GM21786 (cell line): ENCODE data around the gene FAM228B.
"Not testable (repeated sequence)": the region's sequence is repeated elsewhere in the genome, so short reads cannot be mapped to it uniquely, and the experiment has no call there.

Source experiments
- ATAC-seq: cut with Tn5 transposase; IDR thresholded peaks from one replicate; pipeline ENCODE4 v1.9.1; 2021; ENCODE audit not compliant: unreplicated experiment

FAM228B gene

GRCh38 chr2:24123195-24123921, at the start of gene FAM228B, which contains the start of gene PFN4:
Gene FAM228B, plus strand, starts transcription at chr2:24123469. Its CDS starts 893 bp downstream, at chr2:24124362.
Gene PFN4, minus strand, starts transcription at chr2:24123334. Its CDS starts 799 bp downstream, at chr2:24122535.
- peak; percentile 90 for ATAC-seq

- no peak for ATAC-seq
Measured at GRCh38 chr2:24073816-24074215, 49.5 kb upstream of the FAM228B start.

DNA sequence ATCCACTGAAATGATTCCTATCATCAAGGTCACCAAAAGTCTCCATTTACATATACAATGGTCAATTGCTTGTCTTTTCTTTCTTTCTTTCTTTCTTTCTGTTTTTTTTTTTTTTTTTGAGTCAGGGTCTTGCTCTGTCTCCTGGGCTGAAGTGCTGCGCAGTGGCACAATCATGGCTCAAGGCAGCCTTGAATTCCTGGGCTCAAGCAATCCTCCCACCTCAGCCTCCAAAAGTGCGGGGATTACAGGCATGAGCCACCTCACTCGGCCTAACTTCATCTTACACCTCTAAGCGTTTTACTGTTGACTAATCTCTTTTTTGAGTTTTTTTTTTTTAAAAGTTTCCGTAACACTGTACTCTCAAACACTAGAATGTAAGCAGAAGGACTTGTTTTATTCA, 48.0 kb upstream of the FAM228B start:
- ATAC-seq: no peak

DNA sequence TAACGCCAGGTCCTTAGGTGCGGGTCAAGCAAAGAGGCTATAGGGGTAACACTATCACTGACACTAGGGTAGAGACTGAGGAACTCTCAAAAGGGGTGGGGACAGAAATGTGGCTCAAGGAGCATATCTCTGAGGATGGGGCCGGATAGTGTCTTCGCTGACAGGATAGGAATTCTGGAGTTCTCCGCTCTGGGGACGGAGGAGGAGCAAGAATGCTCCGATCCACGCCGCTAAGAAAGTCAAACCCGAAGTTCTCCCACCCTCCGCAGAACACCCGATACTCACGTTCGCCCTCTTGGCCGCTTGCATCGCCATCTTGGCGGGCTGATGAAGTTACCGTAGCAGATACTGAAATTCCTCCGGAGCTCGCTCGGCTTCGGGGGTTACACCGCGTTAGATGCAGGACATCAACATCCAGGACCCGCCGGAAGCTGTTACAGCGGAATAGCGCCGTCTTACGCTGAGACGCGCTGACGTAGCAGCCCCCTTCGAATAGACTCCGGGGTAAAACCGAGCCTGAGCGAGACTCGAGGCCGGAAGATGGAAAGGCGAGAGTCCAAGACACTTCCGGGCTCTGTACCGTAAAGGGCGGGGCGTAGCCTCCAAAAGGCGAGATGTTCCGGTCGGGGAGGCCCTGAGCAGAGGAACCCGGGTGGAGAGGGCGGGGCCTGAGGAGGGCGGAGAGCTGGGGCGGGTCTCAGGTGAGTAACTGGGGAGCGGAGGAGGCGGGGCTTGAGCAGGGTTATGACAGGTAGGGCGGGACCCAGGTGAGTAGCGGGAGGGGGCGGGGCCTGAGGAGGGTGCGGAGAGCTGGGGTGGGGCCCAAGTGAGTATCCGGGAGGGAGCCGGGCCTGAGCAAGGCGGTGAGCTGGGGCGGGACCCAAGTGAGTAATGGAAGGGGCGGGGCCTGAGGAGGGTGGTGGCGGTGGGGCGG, 47.1 kb upstream of the FAM228B start, which contains the start of gene SF3B6:
Gene SF3B6 (minus strand): TSS at position 412 of the 934 bp plus-strand sequence. CDS start 97 bp downstream, at position 315.
- peak; percentile 96 for ATAC-seq

GRCh38 chr2:24076849-24077534, 46.3 kb upstream of the FAM228B start:
- ATAC-seq: peak; percentile 1

- ATAC-seq: no peak
Measured at GRCh38 chr2:24077535-24077877, 45.8 kb upstream of the FAM228B start.

GRCh38 chr2:24077879-24078278, 45.4 kb upstream of the FAM228B start:
- ATAC-seq: no peak

DNA sequence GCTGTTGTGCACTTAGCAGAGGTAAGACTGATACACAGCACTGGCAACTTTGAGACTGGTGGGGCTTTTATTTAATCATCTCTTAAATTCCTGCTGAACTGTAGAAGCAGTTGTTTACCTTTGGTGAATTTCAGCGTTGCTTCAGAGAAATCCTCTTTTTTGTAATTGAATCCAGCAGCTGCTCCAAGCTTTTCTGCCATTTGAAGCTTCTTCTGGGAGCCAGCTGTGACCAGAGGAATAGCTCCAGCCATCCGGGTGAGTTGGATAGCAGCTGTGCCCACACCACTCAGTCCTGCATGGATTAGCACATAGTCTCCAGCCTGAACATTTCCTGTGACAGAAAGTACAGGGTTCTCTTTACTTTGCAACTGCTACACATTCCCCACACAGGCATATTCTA, 42.6 kb upstream of the FAM228B start:
- no peak for ATAC-seq

- no peak for ATAC-seq
Measured at GRCh38 chr2:24082787-24083566, 40.3 kb upstream of the FAM228B start.

DNA sequence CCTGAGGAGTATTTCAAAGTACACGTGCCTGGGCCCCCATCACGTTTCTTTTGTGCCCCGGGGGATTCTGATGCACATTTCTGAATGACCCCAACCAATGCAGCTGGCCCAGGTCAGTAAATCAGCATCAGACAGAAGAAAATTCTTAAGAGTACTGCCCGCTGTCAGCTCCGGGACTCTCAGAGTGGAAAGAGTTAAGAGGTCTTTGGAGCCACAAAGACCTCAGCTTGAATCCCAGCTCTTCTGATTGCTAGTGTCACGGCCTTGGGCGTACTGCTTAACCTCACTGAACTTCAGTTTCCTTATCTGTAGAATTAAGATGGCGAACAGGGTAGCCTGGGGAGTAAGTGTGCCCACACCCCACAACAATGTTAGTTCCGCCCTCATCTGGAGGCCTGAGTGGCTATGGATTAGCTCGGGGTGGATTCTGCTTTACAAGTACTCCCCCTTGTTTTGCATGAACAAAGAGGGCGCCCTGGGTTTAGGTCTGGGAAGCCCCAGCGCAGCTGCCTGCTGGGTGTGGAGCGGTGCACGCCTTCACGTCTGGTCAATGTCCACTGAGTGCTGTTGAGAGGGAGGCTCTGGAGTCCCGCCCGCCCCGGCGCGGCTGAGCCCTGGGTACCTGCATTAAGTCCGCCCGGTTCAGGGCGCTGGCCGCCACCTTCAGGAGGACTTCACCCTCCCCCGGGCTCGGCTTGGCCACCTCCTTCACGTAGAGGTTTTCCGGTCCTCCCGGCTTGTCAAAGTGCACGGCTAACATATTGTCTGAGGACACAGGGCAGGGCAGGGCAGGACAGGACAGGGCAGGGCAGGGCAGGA, 39.5 kb upstream of the FAM228B start:
- peak; percentile 74 for ATAC-seq

DNA sequence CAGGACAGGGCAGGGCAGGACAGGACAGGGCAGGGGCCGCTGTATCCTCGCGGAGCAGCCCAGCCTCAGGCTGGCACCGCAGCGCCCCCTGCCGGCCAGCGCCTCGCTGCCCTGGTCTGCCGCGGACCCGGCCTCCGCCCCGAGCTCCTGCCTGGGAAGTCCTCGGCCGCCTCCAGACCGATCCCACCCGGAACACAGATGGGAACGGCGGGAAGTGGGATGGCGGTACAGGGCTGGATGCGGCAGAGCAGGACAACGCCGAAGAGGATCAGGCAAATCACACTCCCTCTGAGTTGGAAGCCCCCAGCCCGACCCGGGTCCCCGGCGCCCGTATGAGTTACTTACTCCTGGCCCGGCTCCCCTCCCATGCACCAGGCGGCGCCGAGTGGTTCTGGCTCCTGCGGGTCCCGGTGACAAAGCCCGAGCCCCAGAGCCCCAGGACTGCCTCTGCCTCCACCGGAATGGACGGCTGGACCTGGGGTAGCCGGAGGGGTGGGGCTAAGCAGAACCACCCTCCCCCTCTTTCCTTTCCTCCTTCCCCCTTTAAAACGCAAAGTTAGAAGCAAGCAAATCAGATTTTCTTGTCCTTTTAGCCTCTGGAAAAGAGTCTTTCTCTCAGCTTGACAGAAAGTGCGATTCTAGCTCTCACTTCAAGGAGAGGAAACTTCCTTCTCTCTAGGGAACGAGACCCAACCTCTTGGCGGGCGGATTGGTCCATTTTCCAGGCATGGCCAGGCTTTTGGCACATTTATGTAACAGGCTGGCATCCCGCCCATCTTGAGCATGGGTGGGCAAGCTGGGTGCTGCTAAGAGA, 38.7 kb upstream of the FAM228B start, which contains the start of gene TP53I3:
Gene TP53I3 (minus strand): TSS at position 449 of the 814 bp plus-strand sequence. CDS start 508 bp downstream, outside the sequence.
- peak; percentile 81 for ATAC-seq

- ATAC-seq: no peak
Measured at GRCh38 chr2:24085200-24085489, 38.1 kb upstream of the FAM228B start.

DNA sequence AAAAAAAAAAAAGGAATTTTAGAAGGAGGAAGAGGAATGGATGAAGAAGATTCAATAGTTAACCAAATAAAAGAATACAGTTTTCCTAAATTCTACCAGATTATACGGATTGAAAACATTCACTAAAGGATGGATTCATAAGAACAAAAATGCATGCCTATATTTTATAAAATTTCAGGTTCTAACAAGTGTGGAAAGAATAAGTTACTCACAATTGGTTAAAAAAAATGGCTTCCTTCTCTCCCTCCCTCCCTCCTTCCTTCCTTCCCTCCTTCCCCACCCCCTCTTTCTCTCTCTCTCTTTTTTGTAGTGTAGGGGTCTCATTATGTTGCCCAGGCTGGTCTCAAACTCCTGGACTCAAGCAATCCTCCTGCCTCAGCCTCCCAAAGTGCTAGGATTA, 37.0 kb upstream of the FAM228B start:
- ATAC-seq: no peak

- ATAC-seq: no peak
Measured at GRCh38 chr2:24087032-24087431, 36.2 kb upstream of the FAM228B start.

- no peak for ATAC-seq
Measured at GRCh38 chr2:24088821-24089359, 34.4 kb upstream of the FAM228B start.

- not testable (repeated sequence) for ATAC-seq
Measured at GRCh38 chr2:24093270-24093669, 30.0 kb upstream of the FAM228B start.

DNA sequence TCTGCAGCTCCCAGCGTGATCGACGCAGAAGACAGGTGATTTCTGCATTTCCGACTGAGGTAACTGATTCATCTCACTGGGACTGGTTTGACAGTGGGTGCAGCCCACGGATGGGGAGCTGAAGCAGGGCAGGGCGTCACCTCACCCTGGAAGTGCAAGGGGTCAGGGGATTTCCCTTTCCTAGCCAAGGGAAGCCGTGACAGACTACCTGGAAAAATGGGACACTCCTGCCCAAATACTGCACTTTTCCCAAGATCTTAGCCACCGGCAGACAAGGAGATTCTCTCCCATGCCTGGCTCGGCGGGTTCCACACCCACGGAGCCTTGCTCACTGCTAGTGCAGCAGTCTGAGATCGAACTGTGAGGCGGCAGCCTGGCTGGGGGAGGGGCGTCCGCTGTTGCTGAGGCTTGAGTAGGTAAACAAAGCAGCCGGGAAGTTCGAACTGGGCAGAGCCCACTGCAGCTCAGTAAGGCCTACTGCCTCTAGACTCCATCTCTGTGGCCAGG, 28.0 kb upstream of the FAM228B start:
- ATAC-seq: not testable (repeated sequence)

GRCh38 chr2:24100732-24101131, 22.5 kb upstream of the FAM228B start:
- not testable (repeated sequence) for ATAC-seq
